ENCODE measurements around the gene XYLT1. TPM values are rescaled to one million over a fixed set of nuclear protein-coding genes. Genes with fewer than 3 reads are reported as not detected.
A peak's percentile ranks its signal among the peaks of the same experiment; 100 is the strongest.

Gene XYLT1
- total RNA-seq, 2 donors from 2014 or later = 6.0 to 15.2 TPM

- Histone ChIP-seq H3K9me3 (no peaks in the 10 kb centered on the region), H3K27me3 (no peaks in the 10 kb centered on the region), H3K36me3 (replicated peaks in 1 of 2; ENCODE audit: insufficient read depth in 1 of 2, low read depth in 2 of 2) (no peaks in the 10 kb centered on the region), H3K27ac (no peak overlapping the region), H3K4me3 (no peak overlapping the region), H3K4me1 (peaks cover 2% of the 10 kb centered on the region)
- no peak for DNase-seq
- WGBS, 2 donors = 91 to 98% methylated on average over 3 of the region's 3 CpGs
- intact Hi-C loops (cut with DNase I) = no loop called here
- ATAC-seq = no peak
- TF ChIP-seq CTCF (IDR thresholded peaks at IDR 0.05) = no peak
- TF ChIP-seq POLR2A (IDR thresholded peaks at IDR 0.05) = no peak
These were observed 218.1 kb downstream of the XYLT1 start for GRCh38 chr16:17252701-17253100.

GRCh38 chr16:17252064-17252463, 218.7 kb downstream of the XYLT1 start:
- no peak overlapping the region for H3K4me3 ChIP-seq
- peaks cover 8% of the 10 kb centered on the region for H3K4me1 ChIP-seq
- DNase-seq (no peak), ATAC-seq (no peak)
- no peak overlapping the region for H3K27ac ChIP-seq
- WGBS, 2 donors = 93 to 98% methylated on average over 7 of the region's 7 CpGs
- intact Hi-C loops (cut with DNase I) = no loop called here
- TF ChIP-seq CTCF (IDR thresholded peaks at IDR 0.05) = no peak
- TF ChIP-seq POLR2A (IDR thresholded peaks at IDR 0.05) = no peak
- no peaks in the 10 kb centered on the region for H3K27me3 ChIP-seq
- no peaks in the 10 kb centered on the region for H3K9me3 ChIP-seq
- no peaks in the 10 kb centered on the region for H3K36me3 ChIP-seq (replicated peaks in 1 of 2; ENCODE audit: insufficient read depth in 1 of 2, low read depth in 2 of 2)

GRCh38 chr16:17251496-17251895, 219.3 kb downstream of the XYLT1 start:
- no peaks in the 10 kb centered on the region for H3K9me3 ChIP-seq
- intact Hi-C loops (cut with DNase I) = no loop called here
- H3K27me3 ChIP-seq = no peaks in the 10 kb centered on the region
- WGBS, 2 donors = 86 to 91% methylated on average over 6 of the region's 6 CpGs
- H3K27ac ChIP-seq = no peak overlapping the region
- H3K4me3 ChIP-seq = no peak overlapping the region
- no peak for DNase-seq
- no peaks in the 10 kb centered on the region for H3K36me3 ChIP-seq (replicated peaks in 1 of 2; ENCODE audit: insufficient read depth in 1 of 2, low read depth in 2 of 2)
- peaks cover 13% of the 10 kb centered on the region for H3K4me1 ChIP-seq
- TF ChIP-seq CTCF (IDR thresholded peaks at IDR 0.05) = no peak
- TF ChIP-seq POLR2A (IDR thresholded peaks at IDR 0.05) = no peak
- ATAC-seq = no peak

- H3K27ac ChIP-seq = peak overlapping the region in 1 of 4 donors; percentile 12
- DNase-seq = peak in 3 of 4 donors; percentile 19 to 51 (median 49)
- no peak for TF ChIP-seq POLR2A (IDR thresholded peaks at IDR 0.05)
- TF ChIP-seq CTCF (IDR thresholded peaks at IDR 0.05) = peak in 1 of 7 experiments; percentile 12
- intact Hi-C loops (cut with DNase I) = no loop called here
- WGBS, 2 donors = 45 to 55% methylated on average over 10 of the region's 10 CpGs
- H3K9me3 ChIP-seq = no peaks in the 10 kb centered on the region
- H3K4me3 ChIP-seq = no peak overlapping the region
- ATAC-seq = peak; percentile 68
- H3K4me1 ChIP-seq = peaks cover 13% of the 10 kb centered on the region
- no peaks in the 10 kb centered on the region for H3K36me3 ChIP-seq (replicated peaks in 1 of 2; ENCODE audit: insufficient read depth in 1 of 2, low read depth in 2 of 2)
- no peaks in the 10 kb centered on the region for H3K27me3 ChIP-seq
These were observed 223.6 kb downstream of the XYLT1 start for GRCh38 chr16:17246974-17247732.
